ENCODE results near the gene HDDC3.

The HDDC3 gene

GRCh38 chr15:90917569-90917968 lies 14.8 kb downstream of the HDDC3 start:
- no peak overlapping the region for H3K4me3 ChIP-seq (ENCODE audit: low read depth, low read length)
- TF ChIP-seq, protein P1, sequence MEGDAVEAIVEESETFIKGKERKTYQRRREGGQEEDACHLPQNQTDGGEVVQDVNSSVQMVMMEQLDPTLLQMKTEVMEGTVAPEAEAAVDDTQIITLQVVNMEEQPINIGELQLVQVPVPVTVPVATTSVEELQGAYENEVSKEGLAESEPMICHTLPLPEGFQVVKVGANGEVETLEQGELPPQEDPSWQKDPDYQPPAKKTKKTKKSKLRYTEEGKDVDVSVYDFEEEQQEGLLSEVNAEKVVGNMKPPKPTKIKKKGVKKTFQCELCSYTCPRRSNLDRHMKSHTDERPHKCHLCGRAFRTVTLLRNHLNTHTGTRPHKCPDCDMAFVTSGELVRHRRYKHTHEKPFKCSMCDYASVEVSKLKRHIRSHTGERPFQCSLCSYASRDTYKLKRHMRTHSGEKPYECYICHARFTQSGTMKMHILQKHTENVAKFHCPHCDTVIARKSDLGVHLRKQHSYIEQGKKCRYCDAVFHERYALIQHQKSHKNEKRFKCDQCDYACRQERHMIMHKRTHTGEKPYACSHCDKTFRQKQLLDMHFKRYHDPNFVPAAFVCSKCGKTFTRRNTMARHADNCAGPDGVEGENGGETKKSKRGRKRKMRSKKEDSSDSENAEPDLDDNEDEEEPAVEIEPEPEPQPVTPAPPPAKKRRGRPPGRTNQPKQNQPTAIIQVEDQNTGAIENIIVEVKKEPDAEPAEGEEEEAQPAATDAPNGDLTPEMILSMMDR (IDR thresholded peaks at IDR 0.05; ENCODE audit: low read depth, low read length): no peak

GRCh38 chr15:90916461-90916860 lies 15.9 kb downstream of the HDDC3 start:
- H3K4me3 ChIP-seq (ENCODE audit: low read depth, low read length): no peak overlapping the region
- TF ChIP-seq, protein P1 (IDR thresholded peaks at IDR 0.05; ENCODE audit: low read depth, low read length): no peak

DNA sequence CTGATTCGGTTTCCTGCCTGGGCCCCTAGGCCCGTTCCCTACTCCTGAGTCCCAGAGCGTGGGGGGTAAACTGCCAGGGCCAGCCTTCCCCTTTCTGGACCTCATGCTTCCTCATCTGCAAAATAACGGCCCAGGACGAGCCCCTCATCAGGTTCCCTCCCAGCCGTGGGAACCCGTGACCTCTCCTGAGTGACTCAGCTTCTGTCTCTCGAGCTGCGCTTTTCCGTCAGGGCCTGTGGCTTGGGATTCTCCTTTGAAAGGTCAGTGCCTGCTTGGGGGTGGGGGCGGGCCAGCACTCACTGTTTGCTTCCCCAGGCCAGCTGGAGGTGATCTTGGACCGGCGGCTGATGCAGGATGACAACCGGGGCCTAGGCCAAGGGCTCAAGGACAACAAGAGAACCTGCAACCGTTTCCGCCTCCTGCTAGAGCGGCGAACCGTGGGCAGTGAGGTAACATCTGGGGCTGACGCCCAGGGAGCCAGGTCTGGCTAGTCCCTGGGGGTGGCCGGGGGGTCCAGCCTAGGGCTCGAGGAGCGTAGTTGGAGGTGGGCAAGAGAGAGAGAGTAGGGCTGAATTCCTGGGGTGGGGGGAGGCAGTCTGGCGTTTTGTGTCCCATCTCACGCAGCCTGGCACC lies 16.4 kb downstream of the HDDC3 start:
- no peak overlapping the region for H3K4me3 ChIP-seq (ENCODE audit: low read depth, low read length)
- TF ChIP-seq, protein P1 (IDR thresholded peaks at IDR 0.05; ENCODE audit: low read depth, low read length): no peak

DNA sequence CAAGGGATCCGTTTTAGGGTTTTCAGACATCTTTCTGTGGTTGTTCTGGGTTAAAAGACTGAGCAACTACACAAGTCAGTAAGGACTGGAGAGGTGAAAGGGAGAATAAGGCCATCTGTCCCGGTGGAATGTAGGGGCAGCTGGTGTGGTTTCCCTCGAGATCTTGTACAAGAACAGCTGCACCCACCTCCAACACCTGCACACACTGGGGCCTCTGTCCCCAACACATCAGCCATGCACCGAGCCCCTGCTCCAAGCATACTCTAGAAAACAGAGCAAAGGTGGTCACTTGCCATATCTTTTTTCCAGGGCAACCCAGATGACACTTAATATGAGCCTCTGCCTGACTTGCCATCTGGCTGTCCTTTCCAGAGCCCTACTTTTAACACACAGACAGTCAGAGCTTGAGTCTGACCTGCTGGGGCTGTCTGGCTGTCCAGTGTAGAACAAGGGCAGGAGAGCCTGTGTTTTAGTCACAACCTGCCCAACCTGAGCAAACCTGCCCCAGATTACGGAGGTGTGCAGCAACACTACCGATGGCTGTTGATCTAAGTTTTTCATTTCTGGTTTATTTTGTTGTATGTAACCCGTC lies 17.0 kb downstream of the HDDC3 start:
- TF ChIP-seq, protein P1 (IDR thresholded peaks at IDR 0.05; ENCODE audit: low read depth, low read length): no peak
- no peak overlapping the region for H3K4me3 ChIP-seq (ENCODE audit: low read depth, low read length)

DNA sequence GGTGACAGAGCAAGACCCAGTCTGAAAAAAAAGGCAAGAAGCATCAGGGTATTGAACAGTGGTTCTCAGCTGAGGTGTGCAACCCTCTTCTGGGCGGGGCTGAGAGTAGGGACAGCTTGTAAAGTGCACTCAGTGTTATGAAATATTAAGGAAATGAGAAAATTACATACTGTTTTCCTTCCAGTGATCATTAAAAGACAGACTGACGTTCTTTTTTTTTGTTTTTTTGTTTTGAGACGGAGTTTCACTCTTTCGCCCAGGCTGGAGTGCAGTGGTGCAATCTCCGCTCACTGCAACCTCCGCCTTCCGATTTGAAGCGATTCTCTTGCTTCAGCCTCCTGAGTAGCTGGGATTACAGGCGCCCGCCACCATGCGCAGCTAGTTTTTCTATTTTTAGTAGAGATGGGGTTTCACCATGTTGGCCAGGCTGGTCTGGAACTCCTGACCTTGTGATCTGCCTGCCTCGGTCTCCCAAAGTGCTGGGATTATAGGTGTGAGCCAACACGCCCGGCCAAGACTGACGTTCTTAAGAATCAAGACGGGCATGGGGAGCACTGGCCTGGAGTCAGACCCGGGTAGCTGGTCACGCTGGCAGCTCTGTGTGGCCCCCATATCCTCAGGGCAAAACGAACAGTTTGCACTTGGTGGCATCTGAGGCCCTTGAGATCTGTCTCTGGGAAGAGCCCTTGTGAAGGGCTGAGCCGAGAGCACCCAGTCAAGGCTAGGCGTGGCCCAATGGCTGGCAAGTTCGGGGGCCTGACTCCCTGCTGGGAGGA lies 17.9 kb downstream of the HDDC3 start:
- TF ChIP-seq, protein P1 (IDR thresholded peaks at IDR 0.05; ENCODE audit: low read depth, low read length): no peak
- no peak overlapping the region for H3K4me3 ChIP-seq (ENCODE audit: low read depth, low read length)

DNA sequence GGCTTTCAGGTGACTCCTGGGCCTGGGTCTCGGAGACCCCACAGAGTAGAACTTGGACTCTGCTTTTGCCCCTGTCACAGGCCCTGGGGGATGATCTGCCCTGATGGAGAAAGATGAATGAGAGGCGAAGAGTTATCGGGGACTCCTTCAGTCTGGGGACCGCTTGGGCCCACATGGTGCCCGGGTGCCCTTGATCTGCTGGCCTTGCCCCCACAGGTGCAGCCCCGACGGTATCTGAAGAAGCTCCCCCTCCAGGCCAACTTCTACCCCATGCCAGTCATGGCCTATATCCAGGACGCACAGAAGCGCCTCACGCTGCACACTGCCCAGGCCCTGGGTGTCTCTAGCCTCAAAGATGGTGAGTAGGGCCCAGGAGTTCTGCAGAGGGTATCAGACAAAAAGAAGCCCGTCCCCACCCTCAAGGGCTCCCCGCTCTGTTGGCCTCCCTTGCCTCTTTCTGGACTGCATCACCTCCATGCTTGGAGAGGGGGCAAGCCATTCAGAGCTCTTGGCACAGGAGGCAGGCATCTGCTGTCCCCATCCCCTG lies 18.9 kb downstream of the HDDC3 start:
- no peak overlapping the region for H3K4me3 ChIP-seq (ENCODE audit: low read depth, low read length)
- TF ChIP-seq, protein P1 (IDR thresholded peaks at IDR 0.05; ENCODE audit: low read depth, low read length): no peak

- TF ChIP-seq, protein P1 (IDR thresholded peaks at IDR 0.05; ENCODE audit: low read depth, low read length): no peak
- no peak overlapping the region for H3K4me3 ChIP-seq (ENCODE audit: low read depth, low read length)
These were observed 19.6 kb downstream of the HDDC3 start for GRCh38 chr15:90912770-90913075.

Measured in WI38 (cell line).